ENCODE measurements around the gene ASIC1.

ASIC1 gene

GRCh38 chr12:50085615-50086072 is 28.2 kb downstream of the ASIC1 start:
- DNase-seq (ENCODE audit: low read depth) = no peak

- DNase-seq (ENCODE audit: low read depth) = no peak
These were observed 28.8 kb downstream of the ASIC1 start for GRCh38 chr12:50086148-50086547.

DNA sequence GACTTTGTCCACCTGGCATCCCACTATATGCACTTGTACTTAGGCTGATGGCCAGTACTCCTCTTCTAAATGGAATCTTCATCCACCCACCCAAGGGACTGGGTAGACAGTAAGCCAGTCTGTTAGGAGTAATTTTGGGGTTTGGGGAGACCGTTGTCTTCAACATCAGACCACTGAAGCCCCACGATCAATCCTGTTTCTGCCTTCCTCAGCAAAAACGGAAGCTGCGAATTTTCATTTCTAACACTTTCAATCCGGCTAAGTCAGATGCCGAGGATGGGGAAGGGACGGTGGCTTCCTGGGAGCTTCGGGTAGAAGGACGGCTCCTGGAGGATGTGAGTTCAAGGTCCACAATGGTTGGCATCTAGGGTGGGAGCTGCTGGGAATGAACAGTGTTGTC is 29.8 kb downstream of the ASIC1 start:
- DNase-seq (ENCODE audit: low read depth) = no peak

DNA sequence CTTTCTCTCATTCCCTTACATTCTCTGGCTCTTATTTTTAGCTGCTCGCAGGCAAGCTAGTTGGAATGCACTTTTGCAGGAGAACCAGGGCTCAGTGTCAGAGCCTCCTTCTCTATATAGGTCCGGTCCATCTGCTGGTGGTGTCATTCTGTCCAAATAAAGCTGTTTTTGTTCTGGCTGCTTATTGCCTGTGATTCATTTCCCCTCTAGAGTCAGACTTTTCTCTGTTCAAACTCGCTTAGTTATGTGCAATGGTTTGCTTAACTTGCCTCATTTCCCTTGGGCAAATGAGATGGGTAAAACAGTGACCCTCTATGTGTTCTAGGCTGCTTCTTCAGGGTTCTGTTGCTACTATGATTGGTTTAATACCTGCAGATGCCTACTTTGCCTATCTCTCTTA is 30.6 kb downstream of the ASIC1 start:
- no peak for DNase-seq (ENCODE audit: low read depth)

GRCh38 chr12:50088577-50089335 is 31.4 kb downstream of the ASIC1 start:
- DNase-seq (ENCODE audit: low read depth) = no peak

DNA sequence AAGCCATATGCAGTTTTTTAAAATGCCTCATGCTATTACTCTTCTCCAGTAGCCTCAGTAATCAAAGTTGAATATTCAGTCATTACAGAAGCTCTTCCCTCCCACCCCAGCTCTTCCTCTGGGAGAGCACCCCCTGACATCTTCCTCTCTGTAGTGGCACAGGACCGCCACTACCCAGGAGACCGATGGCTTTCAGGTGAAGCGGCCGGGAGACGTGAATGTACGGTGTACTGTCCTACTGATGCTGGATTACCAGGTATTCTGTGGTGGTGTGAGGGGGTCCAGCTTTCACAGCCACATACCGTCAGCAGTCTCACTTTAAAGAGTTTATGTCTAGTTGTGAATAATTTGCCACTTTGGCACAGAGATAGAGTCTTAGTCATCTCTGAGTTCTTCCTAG is 32.3 kb downstream of the ASIC1 start:
- DNase-seq (ENCODE audit: low read depth) = no peak

DNA sequence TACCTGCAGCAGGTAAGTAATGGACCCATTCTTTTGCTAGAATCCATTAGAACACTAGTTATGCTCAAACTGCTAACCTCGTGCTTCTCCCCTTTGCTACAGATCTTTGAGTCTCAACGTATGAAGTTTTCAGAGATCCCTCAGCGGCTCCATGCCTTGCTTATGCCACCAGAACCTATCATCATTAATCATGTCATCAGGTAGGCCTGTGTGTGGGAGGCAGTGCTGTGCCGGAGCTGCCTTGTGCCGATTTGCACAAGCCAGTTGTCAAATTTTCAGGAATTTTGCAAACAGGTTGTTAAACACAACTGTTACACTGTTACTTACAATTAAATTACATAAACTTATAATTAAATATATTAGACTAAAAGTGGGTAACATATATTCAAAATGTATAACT is 33.0 kb downstream of the ASIC1 start:
- no peak for DNase-seq (ENCODE audit: low read depth)

DNA sequence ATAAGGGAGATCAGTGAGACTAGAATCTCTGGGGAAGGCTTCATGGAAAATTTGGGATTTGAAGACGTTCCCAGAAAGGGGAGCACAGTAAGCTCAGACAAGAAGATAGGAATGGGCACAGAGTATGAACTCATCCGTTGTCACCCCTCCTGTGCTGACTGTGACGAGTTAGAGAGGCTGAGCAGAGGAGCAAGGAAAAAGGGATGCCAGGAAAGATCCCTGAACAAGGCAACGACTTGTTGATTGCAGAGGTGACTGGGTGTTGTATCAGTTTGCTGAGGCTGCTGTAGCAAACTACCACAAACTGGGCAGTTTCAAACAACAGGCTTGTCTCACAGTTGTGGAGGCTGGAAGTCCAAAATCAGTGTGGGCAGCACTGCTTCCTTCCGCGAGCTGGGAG is 40.6 kb downstream of the ASIC1 start:
- DNase-seq (ENCODE audit: low read depth) = no peak

GRCh38 chr12:50099302-50100008 is 42.1 kb downstream of the ASIC1 start:
- no peak for DNase-seq (ENCODE audit: low read depth)

DNA sequence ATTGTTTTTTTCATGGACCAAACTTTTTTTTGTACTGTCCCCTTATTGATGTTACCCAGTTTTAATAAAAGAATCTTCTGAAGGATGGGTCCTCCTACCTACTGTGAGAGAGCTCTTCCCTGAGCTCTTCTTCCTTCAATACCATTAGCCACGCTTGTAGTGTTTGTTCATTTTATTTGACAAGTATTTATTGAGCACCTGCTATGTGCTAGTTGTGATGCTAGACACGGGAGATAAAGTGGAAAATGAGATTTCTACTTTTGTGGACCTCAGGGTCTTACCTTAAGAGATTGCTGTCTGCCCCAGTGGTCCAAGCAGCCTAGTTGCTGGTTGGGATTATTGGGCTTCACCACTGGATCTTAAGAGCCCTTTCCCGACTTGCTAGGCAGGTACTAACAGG is 43.2 kb downstream of the ASIC1 start:
- no peak for DNase-seq (ENCODE audit: low read depth)

DNA sequence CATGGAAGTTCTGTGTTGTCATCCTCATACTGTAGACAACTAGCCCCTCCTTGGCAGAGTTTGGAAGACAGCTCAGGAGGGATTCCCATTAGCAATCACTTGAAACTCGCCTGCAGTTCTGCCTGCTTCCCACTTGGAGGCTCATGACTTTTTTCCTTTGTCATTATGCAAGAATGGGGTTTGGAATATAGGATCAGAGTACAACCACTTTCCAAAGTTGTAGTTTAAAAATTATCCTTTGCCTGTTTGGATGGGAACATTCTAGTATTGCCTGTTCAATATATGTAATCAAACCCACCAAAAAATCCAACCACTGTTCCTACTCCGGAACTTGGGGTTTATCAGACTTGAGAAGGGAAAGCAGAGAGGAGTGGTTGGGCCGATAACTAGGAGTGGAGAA is 44.3 kb downstream of the ASIC1 start:
- no peak for DNase-seq (ENCODE audit: low read depth)

DNA sequence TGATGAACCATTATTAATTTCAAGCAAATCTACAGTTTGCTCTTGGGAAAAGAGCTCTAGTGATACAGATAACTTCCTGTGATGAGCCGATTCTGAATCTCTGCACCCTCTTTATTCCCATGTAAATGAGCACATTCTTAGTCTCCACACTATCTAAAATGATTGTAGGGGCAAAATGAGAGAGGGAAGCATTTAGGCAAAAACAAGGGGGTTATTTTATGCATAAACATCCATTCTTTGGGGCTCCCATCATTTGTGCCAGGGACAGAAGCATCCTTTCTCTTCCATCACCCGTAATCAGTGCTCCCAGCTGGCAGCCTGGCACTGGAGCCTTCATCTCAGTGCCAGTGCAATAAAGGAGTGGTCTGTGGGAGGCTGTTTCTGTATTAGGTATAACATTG is 44.7 kb downstream of the ASIC1 start:
- DNase-seq (ENCODE audit: low read depth) = no peak

GRCh38 chr12:50102646-50103309 is 45.4 kb downstream of the ASIC1 start:
- DNase-seq (ENCODE audit: low read depth) = no peak

- DNase-seq (ENCODE audit: low read depth) = no peak
These were observed 46.0 kb downstream of the ASIC1 start for GRCh38 chr12:50103351-50103750.

DNA sequence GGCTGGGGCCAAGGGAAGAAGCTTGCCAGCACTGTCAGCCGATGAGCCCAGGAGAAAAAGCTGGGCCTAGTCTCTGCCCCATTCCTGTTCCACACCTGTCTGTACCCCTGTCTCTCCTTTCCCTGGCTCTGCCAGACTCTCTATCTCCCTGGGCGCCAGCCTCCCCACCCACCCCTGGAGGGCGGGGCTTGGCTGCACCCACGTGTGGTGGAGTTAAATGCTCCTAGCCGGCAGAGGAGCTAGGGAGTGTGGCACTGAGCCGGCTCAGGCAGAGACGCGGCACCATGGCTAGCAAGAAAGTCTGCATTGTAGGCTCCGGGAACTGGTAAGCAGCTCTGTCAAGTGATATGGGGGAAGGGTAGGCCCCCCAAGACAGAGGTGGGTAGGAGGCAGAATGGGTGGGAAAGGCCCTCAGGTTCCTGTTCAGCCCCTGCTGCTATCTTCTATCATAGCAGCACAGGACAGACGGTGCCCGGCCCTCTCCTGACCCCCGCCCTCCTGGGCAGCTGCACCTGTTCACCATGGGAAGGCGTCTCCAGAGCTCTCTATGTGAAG is 46.4 kb downstream of the ASIC1 start, which contains the start of gene GPD1:
TSS of gene GPD1 (plus strand) at position 242 of the 555 bp plus-strand sequence. CDS start at position 285, 43 bp downstream.
- no peak for DNase-seq (ENCODE audit: low read depth)

- DNase-seq (ENCODE audit: low read depth) = no peak
These were observed 47.3 kb downstream of the ASIC1 start for GRCh38 chr12:50104417-50105366.

DNA sequence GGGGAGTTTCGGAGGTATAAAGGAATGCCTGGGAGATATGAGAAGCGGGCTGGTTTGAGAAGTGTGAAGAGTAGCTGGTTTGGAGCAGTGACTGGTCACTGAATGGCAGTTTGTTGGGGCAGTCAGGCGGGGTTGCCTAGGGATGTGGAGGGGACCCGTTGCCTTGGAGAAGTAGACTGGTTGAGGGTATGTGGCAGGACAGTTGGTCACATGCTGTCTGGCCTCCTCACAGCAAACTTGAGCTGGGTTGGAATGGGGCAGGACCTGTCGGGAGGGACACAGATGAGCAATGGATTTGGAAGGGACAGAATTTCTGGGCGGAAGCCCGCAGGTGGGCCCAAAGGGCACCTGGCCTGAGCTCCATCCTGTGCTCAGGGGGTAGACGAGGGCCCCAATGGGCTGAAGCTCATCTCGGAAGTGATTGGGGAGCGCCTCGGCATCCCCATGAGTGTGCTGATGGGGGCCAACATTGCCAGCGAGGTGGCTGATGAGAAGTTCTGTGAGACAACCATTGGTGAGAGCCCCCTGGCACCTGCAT is 48.6 kb downstream of the ASIC1 start:
- no peak for DNase-seq (ENCODE audit: low read depth)

DNA sequence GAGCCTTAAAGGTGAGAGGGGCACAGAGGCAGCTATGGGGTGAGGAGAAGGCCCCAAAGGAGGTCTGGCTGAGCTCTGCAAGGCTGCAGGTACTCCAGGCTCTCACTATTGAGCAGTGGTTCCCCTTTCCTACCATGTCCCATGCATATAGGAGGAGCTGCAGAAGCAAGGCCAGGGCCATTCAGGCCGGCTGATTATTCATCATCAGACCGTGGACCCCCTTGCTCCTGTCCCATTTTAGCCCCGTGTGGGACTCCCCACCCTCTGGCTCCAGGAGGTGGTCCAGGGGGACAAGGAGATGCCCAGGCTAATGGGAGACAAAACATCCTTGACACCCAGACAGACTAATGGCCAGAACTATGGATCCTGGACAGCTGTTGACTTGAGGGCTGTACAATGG is 49.5 kb downstream of the ASIC1 start:
- DNase-seq (ENCODE audit: low read depth) = no peak

GRCh38 chr12:50107416-50108268 is 50.2 kb downstream of the ASIC1 start:
- no peak for DNase-seq (ENCODE audit: low read depth)

DNA sequence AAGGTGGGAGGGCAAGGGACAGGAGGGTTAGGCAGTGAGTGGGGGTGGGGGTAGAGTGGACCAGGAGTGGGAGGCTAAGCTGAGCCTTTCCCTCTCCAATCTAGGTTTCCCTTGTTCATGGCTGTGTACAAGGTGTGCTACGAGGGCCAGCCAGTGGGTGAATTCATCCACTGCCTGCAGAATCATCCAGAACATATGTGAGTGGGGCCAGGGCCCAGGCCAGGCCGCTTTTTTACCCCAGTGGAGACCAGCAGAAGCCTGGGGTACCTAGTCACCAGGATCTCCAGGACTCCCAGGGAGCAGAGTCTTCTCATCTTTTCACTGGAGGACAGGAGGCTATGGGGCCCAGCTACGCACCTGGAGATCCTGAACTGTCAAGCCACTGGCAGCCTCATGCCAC is 51.9 kb downstream of the ASIC1 start:
- no peak for DNase-seq (ENCODE audit: low read depth)
